ENCODE results near the gene ARMC5. TPM values are rescaled to one million over a fixed set of nuclear protein-coding genes. Genes with fewer than 3 reads are reported as not detected.
"Not testable (repeated sequence)": the region's sequence is repeated elsewhere in the genome, so short reads cannot be mapped to it uniquely, and the experiment has no call there.

The ARMC5 gene
- total RNA-seq, 1 experiment from 2014 or later = 10.1 TPM

DNA sequence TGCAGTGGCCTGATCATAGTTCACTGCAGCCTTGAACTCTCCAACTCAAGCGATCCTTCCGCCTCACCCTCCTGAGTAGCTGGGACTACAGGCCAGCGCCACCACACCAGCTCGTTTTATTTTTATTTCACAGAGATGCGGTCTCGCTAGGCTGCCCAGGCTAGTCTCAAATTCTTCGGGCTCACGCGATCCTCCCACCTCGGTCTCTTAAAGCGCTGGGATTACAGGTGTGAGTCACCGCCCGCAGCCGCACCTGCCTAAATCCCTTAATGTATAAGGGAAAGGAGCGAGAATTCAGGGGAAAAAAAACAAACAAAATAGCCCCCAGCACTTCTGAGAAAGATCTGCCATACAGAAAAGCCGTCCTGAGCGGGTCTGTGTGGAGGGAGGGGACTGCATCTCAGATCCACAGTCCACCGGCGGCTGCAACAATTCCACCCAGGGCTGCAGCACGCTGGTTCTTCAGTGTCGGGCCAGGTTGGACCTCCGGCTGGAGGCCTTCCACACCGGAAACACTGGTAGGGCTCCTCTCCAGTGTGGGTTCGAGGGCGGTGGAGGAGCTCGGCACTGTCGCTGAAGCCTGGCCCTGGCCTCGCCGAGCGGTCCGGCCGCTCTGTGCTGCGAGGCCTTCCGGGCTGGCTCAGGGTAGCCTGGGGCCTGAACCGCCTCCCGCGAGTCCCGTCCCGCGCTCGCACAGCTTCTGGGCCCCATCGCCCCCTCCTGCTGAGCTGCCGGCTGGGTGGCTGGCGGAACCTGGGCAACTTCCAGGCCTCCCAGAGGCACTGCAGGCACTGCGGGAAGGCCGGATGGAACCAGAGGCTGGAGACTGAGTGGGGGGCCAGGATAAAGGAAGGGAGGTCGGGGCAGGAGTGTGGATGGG lies 23.7 kb upstream of the ARMC5 start:
- ChIA-PET POLR2A (no interaction called here), CTCF (interaction anchor here (0.7 to 1.1 kb wide), 3 partner anchors 53 to 482 kb away, joined by 3 to 4 read pairs (median 4); no protein-coding TSS in a partner anchor)
- intact Hi-C loops (cut with micrococcal nuclease) = no loop called here
- no TSS peak for BruUV-seq (replicated peaks)
- Mint-ChIP-seq H3K9me3 (ENCODE audit: unreplicated experiment) (no peaks in the 10 kb centered on the region), H3K4me3 (ENCODE audit: unreplicated experiment) (no peak overlapping the region), H3K27ac (ENCODE audit: low read depth, unreplicated experiment) (no peak overlapping the region), H3K36me3 (ENCODE audit: insufficient read depth, unreplicated experiment) (no peaks in the 10 kb centered on the region), H3K4me1 (ENCODE audit: insufficient read depth, unreplicated experiment) (no peaks in the 10 kb centered on the region), H3K27me3 (ENCODE audit: insufficient read depth, unreplicated experiment) (no peaks in the 10 kb centered on the region)
- no peak for DNase-seq (ENCODE audit: unreplicated experiment)
- TF ChIP-seq, protein P1, sequence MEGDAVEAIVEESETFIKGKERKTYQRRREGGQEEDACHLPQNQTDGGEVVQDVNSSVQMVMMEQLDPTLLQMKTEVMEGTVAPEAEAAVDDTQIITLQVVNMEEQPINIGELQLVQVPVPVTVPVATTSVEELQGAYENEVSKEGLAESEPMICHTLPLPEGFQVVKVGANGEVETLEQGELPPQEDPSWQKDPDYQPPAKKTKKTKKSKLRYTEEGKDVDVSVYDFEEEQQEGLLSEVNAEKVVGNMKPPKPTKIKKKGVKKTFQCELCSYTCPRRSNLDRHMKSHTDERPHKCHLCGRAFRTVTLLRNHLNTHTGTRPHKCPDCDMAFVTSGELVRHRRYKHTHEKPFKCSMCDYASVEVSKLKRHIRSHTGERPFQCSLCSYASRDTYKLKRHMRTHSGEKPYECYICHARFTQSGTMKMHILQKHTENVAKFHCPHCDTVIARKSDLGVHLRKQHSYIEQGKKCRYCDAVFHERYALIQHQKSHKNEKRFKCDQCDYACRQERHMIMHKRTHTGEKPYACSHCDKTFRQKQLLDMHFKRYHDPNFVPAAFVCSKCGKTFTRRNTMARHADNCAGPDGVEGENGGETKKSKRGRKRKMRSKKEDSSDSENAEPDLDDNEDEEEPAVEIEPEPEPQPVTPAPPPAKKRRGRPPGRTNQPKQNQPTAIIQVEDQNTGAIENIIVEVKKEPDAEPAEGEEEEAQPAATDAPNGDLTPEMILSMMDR (IDR thresholded peaks at IDR 0.05; ENCODE audit: unreplicated experiment) = no peak

DNA sequence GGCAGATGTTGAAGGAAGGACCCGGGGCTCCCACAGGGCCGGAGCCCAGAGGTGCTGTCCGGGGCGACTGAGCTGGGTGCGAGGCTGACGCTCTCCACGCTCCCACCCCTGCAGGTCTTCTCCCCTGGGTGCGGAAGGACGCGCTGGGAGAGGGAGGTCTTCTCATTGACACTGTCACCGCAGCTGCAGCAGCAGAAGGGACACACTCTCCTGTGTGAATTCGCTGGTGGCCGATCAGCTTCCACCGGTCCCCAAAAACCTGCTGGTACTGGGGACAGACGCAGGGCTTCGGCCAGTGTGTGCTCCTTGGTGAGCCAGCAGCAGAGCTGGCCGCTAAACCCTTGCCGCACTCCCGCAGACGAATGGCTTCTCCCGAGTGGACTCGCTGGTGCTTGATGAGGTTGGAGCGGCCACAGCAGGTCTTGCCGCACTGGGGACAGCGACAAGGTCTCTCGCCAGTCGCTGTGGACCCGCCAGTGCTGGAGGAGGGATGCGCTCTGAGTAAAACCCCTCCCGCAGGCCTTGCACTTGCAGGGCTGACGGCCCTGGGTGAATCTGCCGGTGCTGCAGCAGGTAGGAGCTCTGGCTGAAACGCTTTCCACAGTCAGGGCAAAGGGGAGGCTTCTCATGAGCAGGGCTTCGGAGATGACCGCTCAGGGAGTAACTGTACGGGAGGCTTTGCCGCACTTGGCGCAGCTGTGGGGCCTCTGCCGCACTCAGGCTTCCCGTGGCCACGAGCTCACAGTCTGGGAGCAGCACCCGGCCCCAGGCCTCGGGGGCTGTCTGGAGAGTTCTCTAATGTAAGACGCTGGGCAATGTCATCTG lies 22.9 kb upstream of the ARMC5 start:
- Mint-ChIP-seq H3K4me3 (ENCODE audit: unreplicated experiment) (no peak overlapping the region), H3K4me1 (ENCODE audit: insufficient read depth, unreplicated experiment) (no peaks in the 10 kb centered on the region), H3K9me3 (ENCODE audit: unreplicated experiment) (no peaks in the 10 kb centered on the region), H3K36me3 (ENCODE audit: insufficient read depth, unreplicated experiment) (no peaks in the 10 kb centered on the region), H3K27me3 (ENCODE audit: insufficient read depth, unreplicated experiment) (no peaks in the 10 kb centered on the region), H3K27ac (ENCODE audit: low read depth, unreplicated experiment) (no peak overlapping the region)
- intact Hi-C loops (cut with micrococcal nuclease) = no loop called here
- TF ChIP-seq, protein P1 (IDR thresholded peaks at IDR 0.05; ENCODE audit: unreplicated experiment) = no peak
- CTCF ChIA-PET = interaction anchor here (0.6 to 1.1 kb wide), 5 partner anchors 7 to 483 kb away, joined by 3 to 4 read pairs (median 3); no protein-coding TSS in a partner anchor
- POLR2A ChIA-PET = no interaction called here
- BruUV-seq (replicated peaks) = no TSS peak
- no peak for DNase-seq (ENCODE audit: unreplicated experiment)

DNA sequence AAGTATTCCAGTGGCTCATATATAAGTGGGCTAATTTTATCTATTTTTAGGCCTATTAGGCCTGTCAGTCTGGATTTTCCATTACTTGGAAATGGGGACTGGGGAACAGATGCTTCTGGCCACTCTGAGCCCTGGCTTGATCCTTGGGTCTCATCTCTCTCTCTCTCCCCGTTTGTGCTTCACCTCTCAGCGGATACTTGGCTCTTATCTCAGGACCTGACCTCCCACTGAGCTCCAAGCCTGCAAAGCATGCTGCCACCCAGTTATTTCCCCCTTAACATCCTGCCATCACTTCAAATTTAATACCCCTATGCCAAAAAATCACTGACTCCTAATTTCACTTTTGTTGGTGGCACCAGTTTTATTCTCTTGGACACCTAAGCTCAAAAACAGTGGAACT lies 20.9 kb upstream of the ARMC5 start:
- H3K27me3 Mint-ChIP-seq (ENCODE audit: insufficient read depth, unreplicated experiment) = no peaks in the 10 kb centered on the region
- H3K4me1 Mint-ChIP-seq (ENCODE audit: insufficient read depth, unreplicated experiment) = peaks cover 6% of the 10 kb centered on the region
- ChIA-PET CTCF (no interaction called here), POLR2A (interaction anchor here (1.0 kb wide), 1 partner anchor 15 kb away, joined by 3 read pairs; no protein-coding TSS in a partner anchor)
- peaks cover 5% of the 10 kb centered on the region for H3K36me3 Mint-ChIP-seq (ENCODE audit: insufficient read depth, unreplicated experiment)
- TF ChIP-seq, protein P1 (IDR thresholded peaks at IDR 0.05; ENCODE audit: unreplicated experiment) = no peak
- H3K4me3 Mint-ChIP-seq (ENCODE audit: unreplicated experiment) = no peak overlapping the region
- intact Hi-C loops (cut with micrococcal nuclease) = no loop called here
- no peaks in the 10 kb centered on the region for H3K9me3 Mint-ChIP-seq (ENCODE audit: unreplicated experiment)
- no TSS peak for BruUV-seq (replicated peaks)
- no peak for DNase-seq (ENCODE audit: unreplicated experiment)
- no peak overlapping the region for H3K27ac Mint-ChIP-seq (ENCODE audit: low read depth, unreplicated experiment)

DNA sequence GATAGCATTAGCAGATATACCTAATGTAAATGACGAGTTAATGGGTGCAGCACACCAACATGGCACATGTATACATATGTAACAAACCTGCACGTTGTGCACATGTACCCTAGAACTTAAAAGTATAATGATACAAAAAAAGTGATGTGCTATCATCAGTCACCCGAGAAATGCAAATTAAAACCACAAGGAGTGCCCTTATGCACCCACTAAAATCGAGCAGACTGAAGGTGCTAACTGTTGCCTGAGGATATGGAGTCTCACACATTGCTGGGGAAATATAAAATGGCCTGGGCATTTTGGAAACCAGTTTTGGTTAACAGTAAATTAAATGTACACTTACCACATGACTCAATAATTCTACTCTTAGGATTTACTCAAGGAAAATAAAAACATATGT lies 20.3 kb upstream of the ARMC5 start:
- not testable (repeated sequence) for BruUV-seq (replicated peaks)
- POLR2A ChIA-PET = interaction anchor here (1.0 kb wide), 1 partner anchor 15 kb away, joined by 3 read pairs; no protein-coding TSS in a partner anchor

More for the DNA sequence above, 20.3 kb upstream of the ARMC5 start:
- H3K27me3 Mint-ChIP-seq (ENCODE audit: insufficient read depth, unreplicated experiment); H3K4me3 Mint-ChIP-seq (ENCODE audit: unreplicated experiment); DNase-seq (ENCODE audit: unreplicated experiment); intact Hi-C loops (cut with micrococcal nuclease); H3K27ac Mint-ChIP-seq (ENCODE audit: low read depth, unreplicated experiment); H3K4me1 Mint-ChIP-seq (ENCODE audit: insufficient read depth, unreplicated experiment); H3K9me3 Mint-ChIP-seq (ENCODE audit: unreplicated experiment); H3K36me3 Mint-ChIP-seq (ENCODE audit: insufficient read depth, unreplicated experiment): not testable (repeated sequence)
- CTCF ChIA-PET = interaction anchor here (1.1 to 7.0 kb wide), 2 partner anchors 20 to 485 kb away, joined by 4 to 65 read pairs; partner anchors contain the start of gene ARMC5
